HepG2 (cell line): ENCODE results near the gene IL6R. TPM values are rescaled to one million over a fixed set of nuclear protein-coding genes. Genes with fewer than 3 reads are reported as not detected.

Source experiments
- FOXO1 ChIP-seq: sonication (generic); formaldehyde crosslinking; IDR thresholded peaks from 2 replicates; pipeline ENCODE4 v1.4.0; 2020; ENCODE audit warnings: missing genetic modification reagents
- HINFP ChIP-seq: sonication (generic); formaldehyde crosslinking; IDR thresholded peaks from 2 replicates; pipeline ENCODE4 v1.4.0; 2020; ENCODE audit warnings: low read depth, mild to moderate bottlenecking, missing genetic modification reagents
- LRRFIP1 ChIP-seq: sonication (generic); formaldehyde crosslinking; conservative IDR thresholded peaks from 2 replicates; pipeline ENCODE4 v1.4.0; 2020; ENCODE audit warnings: missing genetic modification reagents
- NFIB ChIP-seq: sonication (generic); formaldehyde crosslinking; IDR thresholded peaks from 2 replicates; pipeline ENCODE4 v1.9.0; 2021; ENCODE audit warnings: missing genetic modification reagents, mild to moderate bottlenecking, borderline replicate concordance
- POLR2AphosphoS5 ChIP-seq: IDR thresholded peaks from 2 replicates; pipeline ENCODE4 v1.6.1; 2012; ENCODE audit warnings: low read depth, low read length
- PRPF4 ChIP-seq: fragments of 200-400 bp; formaldehyde crosslinking; IDR thresholded peaks from 2 replicates; pipeline ENCODE4 v1.6.1; 2016; ENCODE audit warnings: low read length, low read depth; ENCODE audit not compliant: poor library complexity, severe bottlenecking
- RNF219 ChIP-seq: sonication (generic); formaldehyde crosslinking; IDR thresholded peaks from 2 replicates; pipeline ENCODE4 v1.5.0; 2020; ENCODE audit warnings: mild to moderate bottlenecking, missing genetic modification reagents
- THAP9 ChIP-seq: sonication (generic); formaldehyde crosslinking; IDR thresholded peaks from 2 replicates; pipeline ENCODE4; 2020; ENCODE audit warnings: missing genetic modification reagents, mild to moderate bottlenecking, borderline replicate concordance
- YEATS4 ChIP-seq: sonication (generic); formaldehyde crosslinking; IDR thresholded peaks from 2 replicates; pipeline ENCODE4 v1.4.0; 2020; ENCODE audit warnings: missing genetic modification reagents, borderline replicate concordance
- ZC3H4 ChIP-seq: sonication (generic); formaldehyde crosslinking; IDR thresholded peaks from 2 replicates; pipeline ENCODE4 v1.4.0; 2020; ENCODE audit warnings: missing genetic modification reagents, borderline replicate concordance
- ZIK1 ChIP-seq: sonication (generic); formaldehyde crosslinking; IDR thresholded peaks from 2 replicates; pipeline ENCODE4 v1.5.0; 2020; ENCODE audit warnings: mild to moderate bottlenecking, low read depth, missing genetic modification reagents, borderline replicate concordance
- ZMYM3 ChIP-seq: sonication (generic); formaldehyde crosslinking; IDR thresholded peaks from 2 replicates; pipeline ENCODE4 v1.5.1; 2020; ENCODE audit warnings: mild to moderate bottlenecking, missing genetic modification reagents
- ZNF33A ChIP-seq: sonication (generic); formaldehyde crosslinking; IDR thresholded peaks from 2 replicates; pipeline ENCODE4 v1.5.1; 2020; ENCODE audit warnings: missing genetic modification reagents, mild to moderate bottlenecking, moderate library complexity, borderline replicate concordance
- ZNF44 ChIP-seq: sonication (generic); formaldehyde crosslinking; IDR thresholded peaks from 2 replicates; pipeline ENCODE4 v1.5.1; 2020; ENCODE audit warnings: mild to moderate bottlenecking, missing genetic modification reagents
- ZNF503 ChIP-seq: sonication (generic); formaldehyde crosslinking; IDR thresholded peaks from 2 replicates; pipeline ENCODE4 v1.4.0; 2020; ENCODE audit warnings: missing genetic modification reagents
- ZNF614 ChIP-seq: IDR thresholded peaks from 2 replicates; pipeline ENCODE4 v1.6.1; 2018; ENCODE audit warnings: missing biosample characterization, missing genetic modification reagents, inconsistent platforms, borderline replicate concordance
- ZSCAN9 ChIP-seq: IDR thresholded peaks from 2 replicates; pipeline ENCODE4 v1.6.1; 2016; ENCODE audit warnings: borderline replicate concordance
- polyA plus RNA-seq, 8 experiments: library from polyadenylated mRNA; depleted of rRNA in 3 of 8; stranded (reverse) in 7 of 8; unstranded in 1 of 8; fragments of >200 nt; fragmentation: Illumina TruSeq in 4 of 8; extraction: Trizol in 4 of 8; gene quantifications; 2 replicates each; pipeline versions ENCODE4 v1.2.1 to v1.2.3, GENCODE V29; 2011 to 2016; ENCODE audit warnings: low read depth in 4 of 8, missing spikeins in 1 of 8, mixed read lengths in 1 of 8; ENCODE audit not compliant: insufficient read depth in 1 of 8
- total RNA-seq, 5 experiments: library from RNA; depleted of rRNA; stranded (reverse); fragments of >200 nt; fragmentation: Illumina TruSeq; extraction: Trizol; gene quantifications; 2 replicates each; pipeline ENCODE4 v1.2.3, GENCODE V29; 2016; ENCODE audit warnings: low read depth in 1 of 5

Gene IL6R
- total and polyA plus RNA-seq, 2 of the 13 experiments (the other 11 are each of a cell fraction or from before 2014, with no cell fraction given) = 5.0 to 24.5 TPM

DNA sequence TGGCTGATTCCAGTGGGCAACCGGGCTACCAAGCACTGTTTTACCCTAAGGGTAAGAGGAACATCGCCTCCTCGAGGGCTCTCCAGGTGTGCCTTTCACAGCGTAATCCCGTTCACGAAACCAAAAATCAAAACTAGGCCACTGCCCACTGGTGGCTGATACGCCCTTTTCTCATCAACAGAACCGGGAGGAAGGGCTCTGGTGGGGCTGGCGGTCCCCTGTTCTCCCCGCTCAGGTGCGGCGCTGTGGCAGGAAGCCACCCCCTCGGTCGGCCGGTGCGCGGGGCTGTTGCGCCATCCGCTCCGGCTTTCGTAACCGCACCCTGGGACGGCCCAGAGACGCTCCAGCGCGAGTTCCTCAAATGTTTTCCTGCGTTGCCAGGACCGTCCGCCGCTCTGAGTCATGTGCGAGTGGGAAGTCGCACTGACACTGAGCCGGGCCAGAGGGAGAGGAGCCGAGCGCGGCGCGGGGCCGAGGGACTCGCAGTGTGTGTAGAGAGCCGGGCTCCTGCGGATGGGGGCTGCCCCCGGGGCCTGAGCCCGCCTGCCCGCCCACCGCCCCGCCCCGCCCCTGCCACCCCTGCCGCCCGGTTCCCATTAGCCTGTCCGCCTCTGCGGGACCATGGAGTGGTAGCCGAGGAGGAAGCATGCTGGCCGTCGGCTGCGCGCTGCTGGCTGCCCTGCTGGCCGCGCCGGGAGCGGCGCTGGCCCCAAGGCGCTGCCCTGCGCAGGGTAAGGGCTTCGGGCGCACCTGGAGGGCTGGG is at the start of gene IL6R (continued):
- 0 out of 2 replicates have a peak, but pooled peaks have one; percentile 26 for TF ChIP-seq HINFP
- no peak for TF ChIP-seq ZNF44 (CRISPR knock-in tag)
- no peak for TF ChIP-seq THAP9 (CRISPR knock-in tag)
- TF ChIP-seq ZNF614 = peak; percentile 69; the same call in 1 of the 2 replicates
- TF ChIP-seq NFIB (CRISPR knock-in tag) = no peak
- peak; percentile 81 for TF ChIP-seq ZSCAN9 (CRISPR knock-in tag)
- TF ChIP-seq RNF219 = no peak
- no peak for TF ChIP-seq ZMYM3 (CRISPR knock-in tag)
- no peak for TF ChIP-seq PRPF4
- TF ChIP-seq YEATS4 (CRISPR knock-in tag) = peak; percentile 7; the same call in 1 of the 2 replicates
- TF ChIP-seq ZIK1 (CRISPR knock-in tag) = no peak
- no peak for TF ChIP-seq ZC3H4
- no peak for TF ChIP-seq ZNF503
- TF ChIP-seq LRRFIP1 = no peak
- TF ChIP-seq POLR2AphosphoS5 = no peak; the same call in 1 of the 2 replicates
- no peak for TF ChIP-seq ZNF33A
- TF ChIP-seq FOXO1 (CRISPR knock-in tag) = peak; percentile 54; the same call in 1 of the 2 replicates
